Activated CD8-positive, alpha-beta T cell treated with anti-CD3 and anti-CD28 coated beads, Interleukin-2, amount 10 ng/mL, durations not matched to agents 7 days and 5 days (primary cell): ENCODE data around the gene TEX13A. TPM values are rescaled to one million over a fixed set of nuclear protein-coding genes. Genes with fewer than 3 reads are reported as not detected.
A peak's percentile ranks its signal among the peaks of the same experiment; 100 is the strongest.

Source experiments
- ATAC-seq: fragments of 150-1000 bp; cut with Tn5 transposase; one replicate; pipeline ENCODE4 v1.10.0; 2021; ENCODE audit warnings: moderate library complexity
- CTCF ChIA-PET: fragments of 350-600 bp; sonication (Branson Sonifier 250); formaldehyde crosslinking; loops from one replicate; lab custom pipeline; 2021; ENCODE audit warnings: antibody characterized with exemption; lab: Charles Lee
- POLR2A ChIA-PET: fragments of 350-600 bp; sonication (Branson Sonifier 250); formaldehyde crosslinking; loops from one replicate; lab custom pipeline; 2021; ENCODE audit warnings: antibody characterized with exemption; lab: Charles Lee
- DNase-seq: peaks from one replicate; pipeline ENCODE4 v3.0.0-alpha.2; 2020
- H3K27ac Mint-ChIP-seq: one replicate; pipeline ENCODE4 v1.8.0; 2021; ENCODE audit warnings: mild to moderate bottlenecking, mixed read lengths
- H3K27me3 Mint-ChIP-seq: one replicate; pipeline ENCODE4 v1.8.0; 2021; ENCODE audit warnings: low read depth, mixed read lengths
- H3K36me3 Mint-ChIP-seq: one replicate; pipeline ENCODE4 v1.8.0; 2021; ENCODE audit warnings: low read depth, mixed read lengths
- H3K4me1 Mint-ChIP-seq: one replicate; pipeline ENCODE4 v1.8.0; 2021; ENCODE audit warnings: low read depth, mixed read lengths
- H3K4me3 Mint-ChIP-seq: one replicate; pipeline ENCODE4 v1.8.0; 2021; ENCODE audit warnings: mild to moderate bottlenecking, mixed read lengths
- H3K9me3 Mint-ChIP-seq: one replicate; pipeline ENCODE4 v1.8.0; 2022; ENCODE audit warnings: mixed read lengths; ENCODE audit not compliant: insufficient read depth
- total RNA-seq, 2 experiments: library from RNA; stranded (reverse); gene quantifications; one replicate each; pipeline ENCODE4 v1.2.3, GENCODE V29; 2021

Gene TEX13A
- total RNA-seq, 2 experiments from 2014 or later, result not detected

- Mint-ChIP-seq H3K27me3 (no peaks in the 10 kb centered on the region), H3K36me3 (no peaks in the 10 kb centered on the region), H3K9me3 (no peaks in the 10 kb centered on the region), H3K4me1 (no peaks in the 10 kb centered on the region), H3K4me3 (no peak overlapping the region), H3K27ac (no peak overlapping the region)
- DNase-seq, result no peak
- POLR2A ChIA-PET, result no interaction called here
- CTCF ChIA-PET, result no interaction called here
- ATAC-seq, result no peak
Measured at GRCh38 chrX:105221374-105221773, 880 bp upstream of the TEX13A start.

GRCh38 chrX:105219454-105220401 lies 766 bp downstream of the TEX13A start:
- ChIA-PET CTCF (no interaction called here), POLR2A (no interaction called here)
- H3K27ac Mint-ChIP-seq, result no peak overlapping the region
- H3K27me3 Mint-ChIP-seq, result no peaks in the 10 kb centered on the region
- H3K4me3 Mint-ChIP-seq, result no peak overlapping the region
- H3K9me3 Mint-ChIP-seq, result no peaks in the 10 kb centered on the region
- H3K4me1 Mint-ChIP-seq, result no peaks in the 10 kb centered on the region
- ATAC-seq, result no peak
- no peak for DNase-seq
- H3K36me3 Mint-ChIP-seq, result no peaks in the 10 kb centered on the region

DNA sequence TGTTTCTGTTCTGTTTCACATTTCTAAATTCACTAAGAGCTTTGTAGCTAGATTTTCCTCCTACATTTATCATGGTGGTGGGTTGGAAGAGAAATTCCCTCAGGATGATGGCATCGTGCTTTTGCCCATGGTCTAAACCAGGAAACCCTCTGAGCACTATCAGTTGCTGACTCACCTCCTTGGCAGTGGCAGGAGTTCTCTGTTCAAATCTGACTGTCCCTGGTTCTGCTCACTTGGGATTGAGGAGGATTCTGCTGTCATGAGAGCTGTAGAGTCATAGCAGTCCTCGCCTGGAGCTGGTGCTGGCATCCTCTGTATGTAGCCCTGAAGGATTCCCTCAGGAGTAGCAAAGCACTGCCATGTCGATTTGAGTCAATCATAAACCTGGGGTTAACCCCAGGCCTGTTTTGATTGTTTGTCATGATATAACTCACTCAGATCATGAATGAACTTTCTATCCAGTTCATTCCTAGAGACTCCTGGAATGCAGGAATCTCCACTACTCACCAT lies 9.4 kb downstream of the TEX13A start:
- H3K27me3 Mint-ChIP-seq, result no peaks in the 10 kb centered on the region
- no peak overlapping the region for H3K4me3 Mint-ChIP-seq
- no peak for DNase-seq
- H3K36me3 Mint-ChIP-seq, result no peaks in the 10 kb centered on the region
- no peak overlapping the region for H3K27ac Mint-ChIP-seq
- ChIA-PET CTCF (no interaction called here), POLR2A (no interaction called here)
- H3K4me1 Mint-ChIP-seq, result no peaks in the 10 kb centered on the region
- no peaks in the 10 kb centered on the region for H3K9me3 Mint-ChIP-seq
- ATAC-seq, result no peak

DNA sequence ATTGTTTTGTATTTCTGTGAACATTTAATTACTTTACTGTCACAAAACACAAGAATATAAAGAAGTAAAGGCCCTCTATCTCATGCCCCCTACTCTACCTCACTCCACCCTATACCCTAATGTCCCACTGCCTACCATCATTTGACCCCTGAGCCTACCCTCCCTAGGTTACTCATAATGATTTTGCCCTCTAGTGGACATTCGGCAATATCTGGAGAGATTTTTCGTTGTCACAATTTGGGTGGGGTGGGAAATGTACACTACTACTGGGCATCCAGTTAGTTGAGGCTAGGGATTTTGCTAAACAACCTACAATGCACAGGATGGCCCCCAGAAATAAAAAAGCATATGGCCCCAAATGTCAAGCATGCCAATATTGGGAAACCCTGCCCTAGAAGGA lies 10.2 kb downstream of the TEX13A start:
- Mint-ChIP-seq H3K9me3 (no peaks in the 10 kb centered on the region), H3K27me3 (no peaks in the 10 kb centered on the region), H3K4me1 (no peaks in the 10 kb centered on the region), H3K36me3 (no peaks in the 10 kb centered on the region), H3K27ac (no peak overlapping the region), H3K4me3 (no peak overlapping the region)
- ATAC-seq, result no peak
- ChIA-PET CTCF (no interaction called here), POLR2A (no interaction called here)
- DNase-seq, result no peak

DNA sequence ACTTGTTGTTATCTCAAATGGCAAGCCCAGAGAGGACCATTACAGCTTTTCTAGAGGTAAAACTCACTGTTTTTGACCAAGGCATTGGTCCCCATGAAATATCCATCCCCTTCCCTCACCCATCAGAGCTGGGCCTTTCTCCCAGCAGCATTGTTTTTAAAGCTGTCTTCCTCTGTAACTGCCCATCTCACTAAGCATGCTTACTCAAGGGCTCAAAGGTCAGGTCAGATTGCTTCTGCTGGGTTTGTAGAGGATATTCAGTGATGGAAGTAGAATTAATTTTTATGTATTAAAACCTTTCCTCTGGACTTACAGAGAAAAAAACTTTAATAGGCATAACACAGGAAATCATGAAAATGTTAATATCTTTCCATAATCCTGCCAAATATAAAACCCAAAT lies 11.1 kb downstream of the TEX13A start:
- Mint-ChIP-seq H3K36me3 (no peaks in the 10 kb centered on the region), H3K27me3 (no peaks in the 10 kb centered on the region), H3K4me1 (no peaks in the 10 kb centered on the region), H3K27ac (no peak overlapping the region), H3K4me3 (no peak overlapping the region), H3K9me3 (no peaks in the 10 kb centered on the region)
- no peak for ATAC-seq
- ChIA-PET CTCF (no interaction called here), POLR2A (no interaction called here)
- no peak for DNase-seq

DNA sequence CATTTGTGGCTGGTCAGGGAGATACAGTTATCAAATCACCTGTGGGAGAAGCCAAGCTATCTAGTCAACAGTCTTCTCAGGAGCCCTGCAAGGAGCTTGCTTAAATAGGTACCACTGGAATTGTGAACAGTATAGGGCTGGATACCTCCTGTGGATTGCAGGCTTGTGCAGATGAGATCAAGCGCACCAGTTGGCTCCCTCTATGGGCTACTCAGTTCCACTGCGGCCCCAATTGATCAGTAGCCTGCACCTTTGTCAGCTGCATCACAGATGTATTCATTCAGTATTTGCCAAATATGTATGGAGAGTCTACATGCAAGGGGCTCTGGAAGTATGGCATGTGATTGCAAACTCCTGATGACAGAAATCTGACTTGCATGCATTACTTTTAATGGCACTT lies 28.6 kb downstream of the TEX13A start:
- Mint-ChIP-seq H3K36me3 (no peaks in the 10 kb centered on the region), H3K4me1 (no peaks in the 10 kb centered on the region), H3K27ac (no peak overlapping the region), H3K4me3 (no peak overlapping the region), H3K9me3 (no peaks in the 10 kb centered on the region), H3K27me3 (no peaks in the 10 kb centered on the region)
- DNase-seq (no peak), ATAC-seq (no peak)
- ChIA-PET CTCF (interaction anchor here (0.6 kb wide), 1 partner anchor 16 kb away, joined by 3 read pairs; no protein-coding TSS in a partner anchor), POLR2A (no interaction called here)

DNA sequence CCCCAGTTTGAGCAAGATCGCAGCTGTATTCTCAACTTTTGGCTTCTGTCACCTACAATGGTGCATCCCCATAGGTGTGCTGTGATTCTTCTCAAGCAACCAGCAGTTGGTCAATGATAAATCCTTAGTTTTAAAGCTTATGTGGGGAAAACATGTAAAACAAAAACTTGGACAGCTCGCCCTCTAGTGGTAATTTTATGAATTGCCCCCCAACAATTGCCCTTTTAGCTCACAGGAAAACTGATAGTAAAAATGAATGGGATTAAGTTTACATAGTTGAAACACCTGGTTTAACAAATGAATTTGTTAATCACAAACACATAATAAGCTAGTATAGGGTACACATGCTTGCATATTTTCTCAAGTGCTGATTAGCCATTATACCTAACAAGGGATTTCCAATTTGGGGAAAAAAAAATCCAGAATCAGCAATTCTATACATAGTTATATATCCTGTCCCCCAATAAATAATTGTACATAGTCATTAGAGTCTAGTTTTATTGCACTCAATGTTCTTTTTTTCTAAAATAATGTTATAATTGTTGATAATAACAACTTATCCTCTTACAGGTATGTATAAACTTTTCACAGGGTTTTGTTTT lies 30.1 kb downstream of the TEX13A start:
- Mint-ChIP-seq H3K27me3 (no peaks in the 10 kb centered on the region), H3K27ac (no peak overlapping the region), H3K9me3 (no peaks in the 10 kb centered on the region), H3K4me1 (no peaks in the 10 kb centered on the region), H3K36me3 (no peaks in the 10 kb centered on the region), H3K4me3 (no peak overlapping the region)
- DNase-seq (peak; percentile 23), ATAC-seq (no peak)
- ChIA-PET POLR2A (no interaction called here), CTCF (interaction anchor here (1.0 to 1.1 kb wide), 3 partner anchors 20 to 37 kb away, joined by 3 to 4 read pairs (median 3); no protein-coding TSS in a partner anchor)

DNA sequence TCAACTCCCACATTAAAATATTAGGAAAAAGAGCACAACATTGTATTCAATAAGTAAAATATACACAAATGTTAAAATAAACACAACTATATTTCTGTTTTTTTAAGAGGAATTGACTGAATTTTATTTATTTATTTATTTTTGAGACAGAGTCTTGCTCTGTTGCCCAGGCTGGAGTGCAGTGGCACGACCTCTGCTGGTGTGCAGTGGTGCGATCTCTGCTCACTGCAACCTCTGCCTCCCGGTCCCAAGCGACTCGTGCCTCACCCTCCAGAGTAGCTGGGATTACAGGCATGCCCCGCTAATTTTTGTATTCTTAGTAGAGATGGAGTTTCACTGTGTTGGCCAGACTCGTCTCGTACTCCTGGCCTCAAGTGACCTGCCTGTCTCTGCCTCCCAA lies 31.4 kb downstream of the TEX13A start:
- Mint-ChIP-seq H3K36me3 (no peaks in the 10 kb centered on the region), H3K27me3 (no peaks in the 10 kb centered on the region), H3K4me3 (no peak overlapping the region), H3K4me1 (no peaks in the 10 kb centered on the region), H3K27ac (no peak overlapping the region), H3K9me3 (no peaks in the 10 kb centered on the region)
- ChIA-PET POLR2A (no interaction called here), CTCF (no interaction called here)
- ATAC-seq (no peak), DNase-seq (no peak)

DNA sequence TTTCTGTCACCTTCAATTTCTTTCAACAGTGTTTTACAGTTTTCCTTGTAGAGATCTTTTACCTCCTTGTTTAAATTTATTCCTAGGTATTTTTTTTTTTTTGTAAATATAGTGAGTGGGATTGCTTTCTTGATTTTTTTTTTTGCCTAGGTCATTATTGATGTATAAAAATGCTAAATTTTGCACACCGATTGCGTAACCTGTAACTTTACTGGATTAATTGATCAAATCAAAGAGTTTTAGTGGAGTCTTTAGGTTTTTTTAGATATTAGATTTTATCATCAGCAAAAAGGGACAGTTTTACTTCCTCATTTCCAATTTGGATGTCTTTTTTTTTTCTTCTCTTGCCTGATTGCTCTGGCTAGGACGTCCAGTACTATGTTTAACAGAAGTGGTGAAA lies 40.9 kb downstream of the TEX13A start:
- no peaks in the 10 kb centered on the region for H3K27me3 Mint-ChIP-seq
- H3K9me3 Mint-ChIP-seq, result no peaks in the 10 kb centered on the region
- no peak overlapping the region for H3K4me3 Mint-ChIP-seq
- no peaks in the 10 kb centered on the region for H3K4me1 Mint-ChIP-seq
- CTCF ChIA-PET, result no interaction called here
- no peaks in the 10 kb centered on the region for H3K36me3 Mint-ChIP-seq
- no peak overlapping the region for H3K27ac Mint-ChIP-seq
- DNase-seq (no peak), ATAC-seq (no peak)
- POLR2A ChIA-PET, result no interaction called here

DNA sequence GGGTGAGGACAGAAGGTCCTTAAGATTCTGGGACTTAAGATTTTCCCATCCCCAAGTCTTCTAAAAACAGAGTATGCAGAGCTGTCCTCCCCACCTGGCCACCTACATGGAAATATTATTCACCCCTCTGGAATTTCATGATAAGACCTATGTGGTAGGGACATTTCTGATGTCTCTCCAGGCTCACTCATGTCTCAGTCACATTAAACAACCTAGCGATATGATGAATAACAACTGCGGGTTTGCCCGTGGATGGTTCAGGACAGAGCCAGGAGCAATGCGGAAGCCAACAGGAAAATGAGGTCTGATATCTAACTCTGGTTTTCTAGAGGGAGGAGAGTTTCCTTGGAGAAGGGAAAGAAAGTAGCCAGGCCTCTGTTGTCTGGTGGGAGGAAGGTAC lies 47.4 kb downstream of the TEX13A start:
- no peak for ATAC-seq
- H3K27me3 Mint-ChIP-seq, result no peaks in the 10 kb centered on the region
- no peak overlapping the region for H3K4me3 Mint-ChIP-seq
- H3K4me1 Mint-ChIP-seq, result no peaks in the 10 kb centered on the region
- no peaks in the 10 kb centered on the region for H3K9me3 Mint-ChIP-seq
- no peak for DNase-seq
- H3K27ac Mint-ChIP-seq, result no peak overlapping the region
- no peaks in the 10 kb centered on the region for H3K36me3 Mint-ChIP-seq
- ChIA-PET CTCF (no interaction called here), POLR2A (no interaction called here)
